OCI-LY7 (cell line): ENCODE results near the gene NIT1. TPM values are rescaled to one million over a fixed set of nuclear protein-coding genes. Genes with fewer than 3 reads are reported as not detected.

Experiments
- BruUV-seq: library from RNA; stranded (reverse); fragments of 400-500 nt; replicated peaks from 2 replicates; lab custom pipeline; 2021; lab: Mats Ljungman, UMichigan
- CTCF ChIA-PET: fragments of 300-600 bp; sonication (Branson Sonifier 250); formaldehyde crosslinking; loops from one replicate; lab custom pipeline; 2022; ENCODE audit warnings: antibody characterized with exemption; ENCODE audit not compliant: unreplicated experiment; lab: Charles Lee
- POLR2A ChIA-PET: fragments of 300-600 bp; sonication (Branson Sonifier 250); formaldehyde crosslinking; loops from one replicate; lab custom pipeline; 2022; ENCODE audit warnings: antibody characterized with exemption; lab: Charles Lee
- DNase-seq: peaks from one replicate; pipeline ENCODE4 v3.0.0-alpha.2; 2015; ENCODE audit warnings: low spot score
- H2AFZ ChIP-seq: fragments of 200-600 bp; sonication (generic), shearing (Covaris generic); 2 replicates; pipeline ENCODE4 v1.6.1; 2014; ENCODE audit warnings: mild to moderate bottlenecking, antibody characterized with exemption, low read length, moderate library complexity
- H3K27ac ChIP-seq: fragments of 200-600 bp; sonication (generic); 2 replicates; pipeline ENCODE4 v1.5.1; 2014; ENCODE audit warnings: mixed run types, low read depth, mild to moderate bottlenecking, moderate library complexity, low read length, inconsistent platforms; ENCODE audit not compliant: poor library complexity, severe bottlenecking
- H3K36me3 ChIP-seq: fragments of 200-600 bp; sonication (generic); 2 replicates; pipeline ENCODE4 v1.6.1; 2014; ENCODE audit warnings: mild to moderate bottlenecking, antibody characterized with exemption, low read length, moderate library complexity, mixed read lengths; ENCODE audit not compliant: insufficient read depth
- H3K4me1 ChIP-seq: fragments of 200-600 bp; sonication (generic); 2 replicates; pipeline ENCODE4 v1.5.1; 2014; ENCODE audit warnings: mild to moderate bottlenecking, low read length; ENCODE audit not compliant: insufficient read depth, poor library complexity, severe bottlenecking
- H3K4me2 ChIP-seq: fragments of 200-600 bp; sonication (generic); 2 replicates; pipeline ENCODE4 v1.6.1; 2014; ENCODE audit warnings: mild to moderate bottlenecking, low read length
- H3K4me3 ChIP-seq: fragments of 200-600 bp; sonication (generic); 2 replicates; pipeline ENCODE4 v1.5.1; 2014; ENCODE audit warnings: mild to moderate bottlenecking, low read depth, low read length; ENCODE audit not compliant: poor library complexity, severe bottlenecking
- H3K79me2 ChIP-seq: fragments of 200-600 bp; sonication (generic); 2 replicates; pipeline ENCODE4 v1.6.1; 2016; ENCODE audit warnings: low read depth, mild to moderate bottlenecking, low read length, moderate library complexity, mixed read lengths; ENCODE audit not compliant: insufficient read depth
- H3K9me2 ChIP-seq: fragments of 200-600 bp; sonication (generic); 2 replicates; pipeline ENCODE4 v1.6.1; 2016; ENCODE audit warnings: mild to moderate bottlenecking, low read length, mixed read lengths; ENCODE audit not compliant: insufficient read depth
- H3K9me3 ChIP-seq: fragments of 200-600 bp; sonication (generic); 2 replicates; pipeline ENCODE4 v1.6.1; 2014; ENCODE audit warnings: mild to moderate bottlenecking, mixed run types, low read length, mixed read lengths
- H4K20me1 ChIP-seq: fragments of 200-600 bp; sonication (generic); 2 replicates; pipeline ENCODE4 v1.6.1; 2014; ENCODE audit warnings: mild to moderate bottlenecking, antibody characterized with exemption, low read length, moderate library complexity, mixed read lengths; ENCODE audit not compliant: insufficient read depth
- EZH2phosphoT487 ChIP-seq: fragments of 200-600 bp; sonication (generic); IDR thresholded peaks from 2 replicates; pipeline ENCODE4 v1.6.1; 2018; ENCODE audit warnings: low read depth, borderline replicate concordance, mild to moderate bottlenecking, mixed run types, antibody characterized with exemption, low read length, moderate library complexity, mixed read lengths
- intact Hi-C: fragments of 100-400 bp; cut with micrococcal nuclease; formaldehyde crosslinking; loops from one replicate; pipeline ENCODE4 v1.10.0; 2022; ENCODE audit not compliant: unreplicated experiment
- total RNA-seq, 2 experiments: library from RNA; depleted of rRNA in 1 of 2; stranded (reverse); fragments of >200 nt in 1 of 2; shearing (Covaris generic) in 1 of 2; gene quantifications; 2 replicates each; pipeline ENCODE4 v1.2.3, GENCODE V29; 2014 to 2022
- TF ChIP-seq, protein P1 (sequence below): fragments of 200-600 bp; sonication (generic); conservative IDR thresholded peaks from 2 replicates; pipeline ENCODE4 v1.5.1; 2014; ENCODE audit warnings: mild to moderate bottlenecking, antibody characterized with exemption, low read length, moderate library complexity, mixed read lengths

Gene NIT1
- total RNA-seq, 2 experiments from 2014 or later = 42.7 to 46.5 TPM

GRCh38 chr1:161081519-161081918 is 36.4 kb upstream of the NIT1 start:
- CTCF ChIA-PET = no interaction called here
- no TSS peak for BruUV-seq
- Histone ChIP-seq H3K4me1 (no peaks in the 10 kb centered on the region), H3K27ac (no peak overlapping the region), H3K9me3 (no peaks in the 10 kb centered on the region), H3K9me2 (no peaks in the 10 kb centered on the region), H3K4me2 (no peak overlapping the region), H3K36me3 (no peaks in the 10 kb centered on the region), H3K4me3 (no peak overlapping the region), H3K79me2 (no peaks in the 10 kb centered on the region), H4K20me1 (no peaks in the 10 kb centered on the region), H2AFZ (no peak overlapping the region)
- TF ChIP-seq EZH2phosphoT487 = no peak
- TF ChIP-seq, protein P1, sequence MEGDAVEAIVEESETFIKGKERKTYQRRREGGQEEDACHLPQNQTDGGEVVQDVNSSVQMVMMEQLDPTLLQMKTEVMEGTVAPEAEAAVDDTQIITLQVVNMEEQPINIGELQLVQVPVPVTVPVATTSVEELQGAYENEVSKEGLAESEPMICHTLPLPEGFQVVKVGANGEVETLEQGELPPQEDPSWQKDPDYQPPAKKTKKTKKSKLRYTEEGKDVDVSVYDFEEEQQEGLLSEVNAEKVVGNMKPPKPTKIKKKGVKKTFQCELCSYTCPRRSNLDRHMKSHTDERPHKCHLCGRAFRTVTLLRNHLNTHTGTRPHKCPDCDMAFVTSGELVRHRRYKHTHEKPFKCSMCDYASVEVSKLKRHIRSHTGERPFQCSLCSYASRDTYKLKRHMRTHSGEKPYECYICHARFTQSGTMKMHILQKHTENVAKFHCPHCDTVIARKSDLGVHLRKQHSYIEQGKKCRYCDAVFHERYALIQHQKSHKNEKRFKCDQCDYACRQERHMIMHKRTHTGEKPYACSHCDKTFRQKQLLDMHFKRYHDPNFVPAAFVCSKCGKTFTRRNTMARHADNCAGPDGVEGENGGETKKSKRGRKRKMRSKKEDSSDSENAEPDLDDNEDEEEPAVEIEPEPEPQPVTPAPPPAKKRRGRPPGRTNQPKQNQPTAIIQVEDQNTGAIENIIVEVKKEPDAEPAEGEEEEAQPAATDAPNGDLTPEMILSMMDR = no peak
- intact Hi-C loops = no loop called here
- POLR2A ChIA-PET = interaction anchor here (0.6 to 1.0 kb wide), 2 partner anchors 12 to 31 kb away, joined by 3 to 5 read pairs; partner anchors contain the start of gene ARHGAP30
- no peak for DNase-seq

- Histone ChIP-seq H3K79me2 (no peaks in the 10 kb centered on the region), H3K4me2 (no peak overlapping the region), H3K9me2 (no peaks in the 10 kb centered on the region), H4K20me1 (no peaks in the 10 kb centered on the region), H3K4me3 (no peak overlapping the region), H3K9me3 (no peaks in the 10 kb centered on the region), H3K4me1 (no peaks in the 10 kb centered on the region), H2AFZ (no peak overlapping the region), H3K27ac (no peak overlapping the region), H3K36me3 (no peaks in the 10 kb centered on the region)
- BruUV-seq = no TSS peak
- intact Hi-C loops = no loop called here
- DNase-seq = no peak
- POLR2A ChIA-PET = interaction anchor here (1.0 kb wide), 1 partner anchor 13 kb away, joined by 5 read pairs; the partner anchor contains the start of gene ARHGAP30
- CTCF ChIA-PET = no interaction called here
- no peak for TF ChIP-seq EZH2phosphoT487
- TF ChIP-seq, protein P1 = no peak
Observed at GRCh38 chr1:161082483-161082882, 35.4 kb upstream of the NIT1 start.

- Histone ChIP-seq H3K4me2 (no peak overlapping the region), H3K4me1 (no peaks in the 10 kb centered on the region), H3K4me3 (no peak overlapping the region), H3K9me3 (no peaks in the 10 kb centered on the region), H4K20me1 (no peaks in the 10 kb centered on the region), H3K9me2 (no peaks in the 10 kb centered on the region), H3K27ac (no peak overlapping the region), H2AFZ (no peak overlapping the region), H3K79me2 (no peaks in the 10 kb centered on the region), H3K36me3 (no peaks in the 10 kb centered on the region)
- CTCF ChIA-PET = no interaction called here
- POLR2A ChIA-PET = no interaction called here
- no peak for DNase-seq
- no TSS peak for BruUV-seq
- intact Hi-C loops = no loop called here
- TF ChIP-seq, protein P1 = no peak
- TF ChIP-seq EZH2phosphoT487 = no peak
Observed at GRCh38 chr1:161082996-161083747, 34.7 kb upstream of the NIT1 start.
